Peyer's patch (tissue), 4 donors: ENCODE results near the gene ATP2B1. TPM values are rescaled to one million over a fixed set of nuclear protein-coding genes. Genes with fewer than 3 reads are reported as not detected.

Source experiments
- DNase-seq, 3 donors: peaks; one replicate each; pipeline ENCODE4 v3.0.0-alpha.2; 2017 to 2019
- H3K27ac ChIP-seq, 4 donors: fragments of 200-600 bp; sonication (generic); one replicate each; pipeline ENCODE4 v1.5.1; 2016 to 2019
- H3K27me3 ChIP-seq, 2 donors: fragments of 200-600 bp; sonication (generic); one replicate each; pipeline ENCODE4 v1.5.1; 2019
- H3K36me3 ChIP-seq, 3 donors: fragments of 200-600 bp; sonication (generic); one replicate each; pipeline ENCODE4 v1.5.1; 2016 to 2019
- H3K4me1 ChIP-seq, 4 donors: fragments of 200-600 bp; sonication (generic); one replicate each; pipeline ENCODE4 v1.5.1; 2016 to 2019
- H3K4me3 ChIP-seq, 4 donors: fragments of 200-600 bp; sonication (generic); 1 replicate in 3 of 4; 2 replicates in 1 of 4; pipeline ENCODE4 v1.5.1; 2016 to 2019; ENCODE audit warnings: mild to moderate bottlenecking in 1 of 4
- H3K9me3 ChIP-seq, 4 donors: fragments of 200-600 bp; sonication (generic); one replicate each; pipeline ENCODE4 v1.5.1; 2016 to 2019; ENCODE audit warnings: mild to moderate bottlenecking in 1 of 4
- POLR2A ChIP-seq, 2 donors: fragments of 450-650 bp; IDR thresholded peaks; one replicate each; pipeline ENCODE4 v1.5.1; 2017; ENCODE audit warnings: antibody characterized with exemption in 2 of 2, mild to moderate bottlenecking in 2 of 2, moderate library complexity in 2 of 2
- total RNA-seq, 4 donors: library from RNA; depleted of rRNA; stranded (reverse); fragments of >200 nt; gene quantifications; one replicate each; pipeline ENCODE4 v1.1.0, GENCODE V29; 2016
- TF ChIP-seq, protein P1 (sequence below), 6 experiments: fragments of 450-650 bp in 4 of 6; fragments of 200-600 bp in 2 of 6; sonication (generic) in 1 of 6; IDR thresholded peaks; one replicate each; pipeline ENCODE4 v1.5.1; 2017 to 2019; ENCODE audit warnings: antibody characterized with exemption in 6 of 6, mild to moderate bottlenecking in 3 of 6, moderate library complexity in 1 of 6

Gene ATP2B1
- total RNA-seq, 4 donors from 2014 or later = 79.2 to 117 (median 85.7) TPM

- TF ChIP-seq POLR2A (IDR thresholded peaks at IDR 0.05) = no peak
- TF ChIP-seq, protein P1, sequence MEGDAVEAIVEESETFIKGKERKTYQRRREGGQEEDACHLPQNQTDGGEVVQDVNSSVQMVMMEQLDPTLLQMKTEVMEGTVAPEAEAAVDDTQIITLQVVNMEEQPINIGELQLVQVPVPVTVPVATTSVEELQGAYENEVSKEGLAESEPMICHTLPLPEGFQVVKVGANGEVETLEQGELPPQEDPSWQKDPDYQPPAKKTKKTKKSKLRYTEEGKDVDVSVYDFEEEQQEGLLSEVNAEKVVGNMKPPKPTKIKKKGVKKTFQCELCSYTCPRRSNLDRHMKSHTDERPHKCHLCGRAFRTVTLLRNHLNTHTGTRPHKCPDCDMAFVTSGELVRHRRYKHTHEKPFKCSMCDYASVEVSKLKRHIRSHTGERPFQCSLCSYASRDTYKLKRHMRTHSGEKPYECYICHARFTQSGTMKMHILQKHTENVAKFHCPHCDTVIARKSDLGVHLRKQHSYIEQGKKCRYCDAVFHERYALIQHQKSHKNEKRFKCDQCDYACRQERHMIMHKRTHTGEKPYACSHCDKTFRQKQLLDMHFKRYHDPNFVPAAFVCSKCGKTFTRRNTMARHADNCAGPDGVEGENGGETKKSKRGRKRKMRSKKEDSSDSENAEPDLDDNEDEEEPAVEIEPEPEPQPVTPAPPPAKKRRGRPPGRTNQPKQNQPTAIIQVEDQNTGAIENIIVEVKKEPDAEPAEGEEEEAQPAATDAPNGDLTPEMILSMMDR (IDR thresholded peaks at IDR 0.05) = no peak
- peaks cover 0 to 29% (median 11%) of the 10 kb centered on the region in 4 donors for H3K4me1 ChIP-seq
- H3K9me3 ChIP-seq = no peaks in the 10 kb centered on the region
- H3K4me3 ChIP-seq = no peak overlapping the region
- H3K27ac ChIP-seq = no peak overlapping the region
- DNase-seq = no peak
- H3K27me3 ChIP-seq = no peaks in the 10 kb centered on the region
- H3K36me3 ChIP-seq = no peaks in the 10 kb centered on the region
These were observed 46.0 kb downstream of the ATP2B1 start for GRCh38 chr12:89662623-89663022.

DNA sequence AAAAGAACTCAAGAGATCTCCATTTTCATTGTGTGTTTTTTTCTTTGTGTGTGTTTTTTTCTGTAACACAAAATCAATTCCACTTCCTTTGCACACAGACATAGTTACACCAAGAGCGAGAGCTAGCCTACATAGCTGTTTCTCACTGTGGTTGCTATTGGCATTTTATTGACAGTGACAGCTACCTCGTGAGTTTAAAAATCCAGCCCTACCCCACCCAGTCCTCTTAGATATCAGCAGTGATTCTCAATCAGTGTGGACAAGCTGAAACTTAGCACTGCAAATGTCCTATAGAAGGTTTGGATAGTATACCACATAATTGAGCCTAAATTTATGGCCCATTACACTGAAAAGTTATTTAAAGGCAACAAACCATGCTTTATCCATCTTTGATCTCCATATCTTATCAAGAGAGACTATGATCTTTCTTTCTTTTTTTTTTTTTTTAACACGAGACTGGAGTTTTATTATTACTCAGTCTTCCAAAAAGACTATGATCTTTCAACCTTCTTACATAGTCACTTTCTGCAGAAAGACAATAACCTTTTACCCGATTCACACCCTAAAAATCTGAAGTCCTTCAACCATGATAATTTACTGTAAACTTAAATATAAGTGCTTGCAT, 46.8 kb downstream of the ATP2B1 start:
- peak overlapping the region in 1 of 4 donors; percentile 5 for H3K27ac ChIP-seq
- no peaks in the 10 kb centered on the region for H3K9me3 ChIP-seq
- H3K4me1 ChIP-seq = peaks cover 0 to 29% (median 11%) of the 10 kb centered on the region in 4 donors
- no peak for DNase-seq
- TF ChIP-seq, protein P1 (IDR thresholded peaks at IDR 0.05) = no peak
- no peak for TF ChIP-seq POLR2A (IDR thresholded peaks at IDR 0.05)
- H3K4me3 ChIP-seq = no peak overlapping the region
- no peaks in the 10 kb centered on the region for H3K36me3 ChIP-seq
- H3K27me3 ChIP-seq = no peaks in the 10 kb centered on the region

DNA sequence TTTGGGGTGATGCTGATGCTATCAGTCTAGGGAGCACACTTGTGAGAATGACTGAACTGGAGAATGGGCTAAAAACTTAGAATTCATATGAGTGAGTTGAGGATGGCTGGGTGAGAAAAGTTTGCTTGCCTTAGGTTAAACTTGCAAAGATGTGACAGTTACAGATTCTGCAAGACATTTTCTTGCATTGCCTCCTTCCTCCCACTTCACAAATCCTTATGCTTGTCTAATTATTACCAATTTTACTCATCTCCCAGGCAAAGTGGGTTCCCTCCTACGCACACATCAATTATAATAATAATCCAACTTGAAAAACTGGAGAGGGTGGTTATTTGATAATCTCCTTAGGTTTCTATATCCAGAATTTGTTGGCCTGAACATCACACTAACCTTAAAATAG, 50.9 kb downstream of the ATP2B1 start:
- DNase-seq = no peak
- Histone ChIP-seq H3K9me3 (no peaks in the 10 kb centered on the region), H3K27ac (no peak overlapping the region), H3K27me3 (no peaks in the 10 kb centered on the region), H3K36me3 (no peaks in the 10 kb centered on the region), H3K4me3 (no peak overlapping the region), H3K4me1 (peaks cover 0 to 14% (median 5%) of the 10 kb centered on the region in 4 donors)
- TF ChIP-seq, protein P1 (IDR thresholded peaks at IDR 0.05) = no peak
- no peak for TF ChIP-seq POLR2A (IDR thresholded peaks at IDR 0.05)

- H3K36me3 ChIP-seq = no peaks in the 10 kb centered on the region
- H3K9me3 ChIP-seq = no peaks in the 10 kb centered on the region
- DNase-seq = no peak
- peaks cover 0 to 9% (median 2%) of the 10 kb centered on the region in 4 donors for H3K4me1 ChIP-seq
- no peaks in the 10 kb centered on the region for H3K27me3 ChIP-seq
- TF ChIP-seq, protein P1 (IDR thresholded peaks at IDR 0.05) = no peak
- no peak for TF ChIP-seq POLR2A (IDR thresholded peaks at IDR 0.05)
- H3K4me3 ChIP-seq = no peak overlapping the region
- no peak overlapping the region for H3K27ac ChIP-seq
These were observed 51.6 kb downstream of the ATP2B1 start for GRCh38 chr12:89657066-89657465.

- no peak overlapping the region for H3K27ac ChIP-seq
- no peaks in the 10 kb centered on the region for H3K36me3 ChIP-seq
- DNase-seq = no peak
- TF ChIP-seq POLR2A (IDR thresholded peaks at IDR 0.05) = no peak
- TF ChIP-seq, protein P1 (IDR thresholded peaks at IDR 0.05) = no peak
- H3K9me3 ChIP-seq = no peaks in the 10 kb centered on the region
- H3K4me3 ChIP-seq = no peak overlapping the region
- peaks cover 0 to 9% (median 2%) of the 10 kb centered on the region in 4 donors for H3K4me1 ChIP-seq
- H3K27me3 ChIP-seq = no peaks in the 10 kb centered on the region
These were observed 52.8 kb downstream of the ATP2B1 start for GRCh38 chr12:89655841-89656240.
